ENCODE results near the gene ENOSF1.

The ENOSF1 gene

DNA sequence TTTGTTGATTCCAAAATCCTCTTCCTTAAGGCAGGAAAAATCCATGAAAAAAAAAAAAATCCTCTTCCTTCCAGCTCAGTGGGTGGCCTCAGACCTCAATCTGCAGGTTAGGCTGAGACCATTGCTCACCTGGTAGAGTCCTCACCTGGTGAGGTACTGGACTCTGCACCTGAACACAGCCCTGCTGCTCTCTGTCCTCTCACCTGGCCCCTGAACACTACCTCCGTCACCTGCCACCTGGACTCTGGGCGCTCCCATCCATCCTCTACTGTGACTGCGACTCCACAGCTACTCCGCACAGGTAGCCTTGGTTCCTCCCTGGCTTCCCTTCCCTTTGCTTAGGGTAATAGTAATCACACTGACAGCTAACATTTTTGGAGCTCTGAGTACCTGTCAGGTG lies 32.9 kb downstream of the ENOSF1 start:
- no peak overlapping the region for H3K4me3 ChIP-seq (ENCODE audit: low read length)
- TF ChIP-seq, protein P1, sequence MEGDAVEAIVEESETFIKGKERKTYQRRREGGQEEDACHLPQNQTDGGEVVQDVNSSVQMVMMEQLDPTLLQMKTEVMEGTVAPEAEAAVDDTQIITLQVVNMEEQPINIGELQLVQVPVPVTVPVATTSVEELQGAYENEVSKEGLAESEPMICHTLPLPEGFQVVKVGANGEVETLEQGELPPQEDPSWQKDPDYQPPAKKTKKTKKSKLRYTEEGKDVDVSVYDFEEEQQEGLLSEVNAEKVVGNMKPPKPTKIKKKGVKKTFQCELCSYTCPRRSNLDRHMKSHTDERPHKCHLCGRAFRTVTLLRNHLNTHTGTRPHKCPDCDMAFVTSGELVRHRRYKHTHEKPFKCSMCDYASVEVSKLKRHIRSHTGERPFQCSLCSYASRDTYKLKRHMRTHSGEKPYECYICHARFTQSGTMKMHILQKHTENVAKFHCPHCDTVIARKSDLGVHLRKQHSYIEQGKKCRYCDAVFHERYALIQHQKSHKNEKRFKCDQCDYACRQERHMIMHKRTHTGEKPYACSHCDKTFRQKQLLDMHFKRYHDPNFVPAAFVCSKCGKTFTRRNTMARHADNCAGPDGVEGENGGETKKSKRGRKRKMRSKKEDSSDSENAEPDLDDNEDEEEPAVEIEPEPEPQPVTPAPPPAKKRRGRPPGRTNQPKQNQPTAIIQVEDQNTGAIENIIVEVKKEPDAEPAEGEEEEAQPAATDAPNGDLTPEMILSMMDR (conservative IDR thresholded peaks at IDR 0.05; ENCODE audit: low read depth, low read length): no peak
- DNase-seq (ENCODE audit: low read depth): no peak

DNA sequence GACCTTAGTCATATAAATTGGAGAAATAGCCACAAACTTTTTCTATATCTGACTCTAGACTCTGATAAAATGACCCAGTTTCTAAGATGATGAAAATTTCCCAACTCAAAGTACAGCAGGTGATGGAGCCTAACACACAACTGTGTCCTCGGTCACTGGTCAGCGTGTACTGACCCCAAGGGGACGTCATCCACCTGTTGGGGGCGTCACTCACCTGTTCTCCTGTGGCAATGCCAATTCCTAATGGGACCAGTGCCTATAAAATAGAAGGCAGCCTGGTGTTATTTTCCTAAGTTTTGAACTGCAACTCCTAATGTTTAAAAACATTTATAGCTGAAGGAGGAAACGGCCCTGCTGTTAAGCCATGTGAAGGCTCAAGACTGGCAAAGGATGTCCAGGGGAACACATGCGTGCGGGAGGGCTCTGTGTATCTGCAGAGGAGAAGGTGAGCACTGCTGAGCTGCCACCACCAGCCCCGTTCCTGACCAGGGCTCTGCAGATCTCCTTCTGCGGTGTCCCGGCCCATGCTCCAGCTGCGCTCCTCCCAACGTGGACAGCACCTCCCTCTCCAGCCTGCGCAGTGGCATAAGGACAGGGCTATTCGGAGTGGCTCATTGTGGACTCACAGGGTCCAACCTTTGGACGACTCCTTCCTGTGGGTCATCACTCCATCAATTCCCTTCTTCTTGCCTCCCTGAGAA lies 33.8 kb downstream of the ENOSF1 start:
- H3K4me3 ChIP-seq (ENCODE audit: low read length): no peak overlapping the region
- TF ChIP-seq, protein P1 (conservative IDR thresholded peaks at IDR 0.05; ENCODE audit: low read depth, low read length): no peak
- DNase-seq (ENCODE audit: low read depth): no peak

DNA sequence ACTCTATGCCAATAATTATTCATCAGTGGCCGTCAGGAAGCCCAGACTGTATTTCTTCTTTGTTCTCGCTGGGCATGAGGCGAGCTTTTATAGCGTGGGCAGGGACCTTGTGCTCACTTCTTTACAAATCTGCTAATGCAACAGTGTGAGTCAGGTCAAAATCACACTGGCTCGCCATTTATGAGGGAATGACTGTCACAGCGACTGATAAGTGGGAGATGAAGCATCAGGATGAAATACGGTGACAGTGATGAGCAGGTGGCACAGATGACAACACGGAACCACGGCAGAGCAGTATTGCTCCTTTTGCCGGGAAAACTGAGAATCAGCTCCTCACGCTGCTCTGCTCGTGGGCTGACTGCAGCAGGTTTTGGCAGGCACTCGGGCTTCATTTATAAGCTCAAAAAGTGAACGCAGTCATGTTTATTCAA lies 34.5 kb downstream of the ENOSF1 start:
- TF ChIP-seq, protein P1 (conservative IDR thresholded peaks at IDR 0.05; ENCODE audit: low read depth, low read length): no peak
- H3K4me3 ChIP-seq (ENCODE audit: low read length): no peak overlapping the region
- no peak for DNase-seq (ENCODE audit: low read depth)

DNA sequence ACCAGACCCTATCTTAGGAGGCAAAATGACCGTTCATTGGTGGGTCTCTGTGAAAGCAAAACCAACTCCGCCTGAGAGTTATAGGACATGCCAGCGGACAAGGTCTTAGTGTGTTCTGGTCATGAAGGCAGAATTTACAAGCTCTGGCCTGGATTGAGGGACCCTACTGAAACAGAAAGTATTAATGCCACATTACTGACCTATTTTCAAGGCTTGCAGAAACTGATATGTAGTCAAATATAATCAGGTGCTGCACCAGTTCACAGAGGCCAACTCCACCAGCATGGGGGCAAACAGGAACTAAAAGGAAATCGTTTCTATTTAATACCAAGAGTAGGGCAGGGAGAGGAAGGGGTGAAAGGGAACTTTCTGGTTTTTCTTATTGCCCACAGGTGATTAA lies 35.3 kb downstream of the ENOSF1 start:
- DNase-seq (ENCODE audit: low read depth): no peak
- TF ChIP-seq, protein P1 (conservative IDR thresholded peaks at IDR 0.05; ENCODE audit: low read depth, low read length): no peak
- H3K4me3 ChIP-seq (ENCODE audit: low read length): no peak overlapping the region

DNA sequence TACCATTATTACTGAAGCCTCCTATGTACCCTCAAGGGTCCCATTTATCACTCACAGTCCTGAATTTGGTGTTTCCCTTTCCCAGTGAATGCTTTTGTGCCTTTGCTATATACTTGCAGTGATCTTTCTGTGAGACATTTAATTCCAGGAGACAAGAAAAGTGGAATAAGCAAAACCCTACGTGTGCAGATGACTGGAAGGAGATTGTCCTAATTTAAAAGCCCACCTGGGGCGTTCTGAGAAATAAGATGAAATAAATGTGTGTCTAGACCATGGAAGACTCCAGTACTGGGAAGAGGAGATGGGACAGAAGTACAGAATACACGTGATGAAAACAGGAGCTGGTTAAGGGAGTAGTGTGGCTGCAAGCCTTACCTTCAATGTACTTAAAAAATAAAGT lies 35.7 kb downstream of the ENOSF1 start:
- no peak overlapping the region for H3K4me3 ChIP-seq (ENCODE audit: low read length)
- DNase-seq (ENCODE audit: low read depth): no peak
- TF ChIP-seq, protein P1 (conservative IDR thresholded peaks at IDR 0.05; ENCODE audit: low read depth, low read length): no peak

DNA sequence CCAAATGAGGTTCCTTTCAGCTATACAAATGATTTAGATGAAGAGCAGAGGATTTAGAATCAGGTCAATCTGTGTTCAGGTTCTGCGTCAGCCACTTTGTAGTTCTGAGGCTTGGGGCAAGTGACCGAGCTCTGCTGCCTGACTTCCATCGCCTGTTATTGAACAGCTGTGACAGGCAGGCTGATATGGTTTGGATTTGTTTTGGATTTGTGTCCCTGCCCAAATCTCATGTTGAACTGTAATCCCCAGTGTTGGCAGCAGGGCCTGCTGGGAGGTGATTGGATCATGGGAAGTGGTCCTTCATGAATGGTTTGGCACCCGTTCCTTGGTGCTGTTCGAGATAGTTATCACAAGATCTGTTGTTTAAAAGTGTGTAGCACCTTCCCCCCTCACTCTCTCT lies 36.4 kb downstream of the ENOSF1 start:
- no peak for DNase-seq (ENCODE audit: low read depth)
- no peak overlapping the region for H3K4me3 ChIP-seq (ENCODE audit: low read length)
- TF ChIP-seq, protein P1 (conservative IDR thresholded peaks at IDR 0.05; ENCODE audit: low read depth, low read length): no peak

DNA sequence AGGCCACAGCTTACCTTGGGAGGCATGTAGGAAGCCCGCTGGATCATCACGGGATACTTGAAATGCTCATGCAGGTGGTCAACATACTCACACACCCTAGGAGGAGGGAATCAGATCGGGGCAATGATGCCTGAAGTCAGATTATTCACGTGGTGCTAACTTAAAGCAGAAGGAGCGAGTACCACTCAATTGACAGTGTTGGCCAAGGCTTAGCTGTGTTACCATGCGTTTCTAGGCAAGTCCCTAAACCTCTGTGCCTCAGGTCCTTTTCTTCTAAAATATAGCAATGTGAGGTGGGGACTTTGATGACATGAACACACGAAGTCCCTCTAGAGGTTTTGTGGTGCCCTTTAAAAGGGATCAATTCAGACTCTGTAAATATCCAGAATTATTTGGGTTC lies 37.1 kb downstream of the ENOSF1 start:
- no peak overlapping the region for H3K4me3 ChIP-seq (ENCODE audit: low read length)
- no peak for DNase-seq (ENCODE audit: low read depth)
- TF ChIP-seq, protein P1 (conservative IDR thresholded peaks at IDR 0.05; ENCODE audit: low read depth, low read length): no peak
